Right renal pelvis (tissue), 4 donors: ENCODE results near the gene OR2T33. TPM values are rescaled to one million over a fixed set of nuclear protein-coding genes. Genes with fewer than 3 reads are reported as not detected.
"Not testable (repeated sequence)": the region's sequence is repeated elsewhere in the genome, so short reads cannot be mapped to it uniquely, and the experiment has no call there.

Source experiments
- DNase-seq, 4 donors: peaks; one replicate each; pipeline ENCODE4 v3.0.0-alpha.2; 2013; ENCODE audit warnings: low read depth in 4 of 4, low spot score in 3 of 4, missing footprints in 1 of 4
- polyA plus RNA-seq, 4 donors: library from polyadenylated mRNA; unstranded; fragments of 120-200 nt; gene quantifications; one replicate each; pipeline ENCODE4 v1.2.1, GENCODE V29; 2013; ENCODE audit not compliant: insufficient read length in 4 of 4

The OR2T33 gene, protein sequence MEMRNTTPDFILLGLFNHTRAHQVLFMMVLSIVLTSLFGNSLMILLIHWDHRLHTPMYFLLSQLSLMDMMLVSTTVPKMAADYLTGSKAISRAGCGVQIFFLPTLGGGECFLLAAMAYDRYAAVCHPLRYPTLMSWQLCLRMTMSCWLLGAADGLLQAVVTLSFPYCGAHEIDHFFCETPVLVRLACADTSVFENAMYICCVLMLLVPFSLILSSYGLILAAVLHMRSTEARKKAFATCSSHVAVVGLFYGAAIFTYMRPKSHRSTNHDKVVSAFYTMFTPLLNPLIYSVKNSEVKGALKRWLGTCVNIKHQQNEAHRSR
- polyA plus RNA-seq: not detected

- DNase-seq: no peak
Measured at GRCh38 chr1:248277876-248278275, at the start of gene OR2T33. Gene OR2T33 (minus strand): TSS chr1:248277976. CDS start chr1:248273814, 4,162 bp downstream.

- DNase-seq: no peak
Measured at GRCh38 chr1:248324468-248324867, 46.7 kb upstream of the OR2T33 start, which contains the start of gene OR2M7. Gene OR2M7 (minus strand): TSS chr1:248324568. CDS start chr1:248324568, 0 bp downstream.

DNA sequence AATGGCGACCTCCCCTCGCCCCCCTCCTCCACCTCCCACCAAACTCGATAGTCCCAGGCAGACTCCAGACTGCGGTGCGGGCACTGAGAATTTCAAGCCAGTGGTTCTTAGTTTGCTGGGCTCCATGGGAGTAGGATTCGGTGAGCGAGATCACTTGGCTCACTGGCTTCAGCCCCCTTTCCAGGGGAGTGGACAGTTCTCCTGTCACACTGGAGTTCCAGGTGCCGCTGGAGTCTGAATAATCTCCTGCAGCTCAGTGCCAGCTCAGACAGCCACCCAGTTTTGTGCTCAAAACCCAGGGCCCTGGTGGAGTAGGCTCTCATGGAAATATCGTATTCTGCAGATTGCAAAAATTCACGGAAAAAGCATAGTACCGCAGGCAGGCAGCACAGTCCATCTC lies 39.0 kb upstream of the OR2T33 start:
- no peak for DNase-seq

- not testable (repeated sequence) for DNase-seq
Measured at GRCh38 chr1:248306740-248307139, 29.0 kb upstream of the OR2T33 start.

DNA sequence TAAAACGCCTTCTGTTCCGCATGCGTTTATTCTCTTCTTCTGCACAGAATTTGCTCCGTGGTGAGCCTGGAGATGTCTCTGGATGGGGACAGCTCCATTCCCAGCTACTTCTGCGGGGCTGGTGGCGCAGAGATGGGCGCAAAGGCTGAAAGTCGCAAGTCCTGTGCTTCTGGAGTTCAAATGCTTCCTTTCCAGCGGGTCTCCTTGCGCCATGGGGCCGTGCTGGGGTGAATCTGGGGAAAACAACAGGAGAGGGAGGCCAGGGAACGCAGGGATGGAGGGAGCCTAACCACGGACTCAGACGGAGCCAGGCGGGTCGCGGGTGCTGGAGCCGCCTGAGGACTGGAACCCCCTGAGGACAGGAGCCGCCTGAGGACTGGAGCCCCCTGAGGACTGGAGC lies 28.3 kb upstream of the OR2T33 start:
- DNase-seq: no peak

DNA sequence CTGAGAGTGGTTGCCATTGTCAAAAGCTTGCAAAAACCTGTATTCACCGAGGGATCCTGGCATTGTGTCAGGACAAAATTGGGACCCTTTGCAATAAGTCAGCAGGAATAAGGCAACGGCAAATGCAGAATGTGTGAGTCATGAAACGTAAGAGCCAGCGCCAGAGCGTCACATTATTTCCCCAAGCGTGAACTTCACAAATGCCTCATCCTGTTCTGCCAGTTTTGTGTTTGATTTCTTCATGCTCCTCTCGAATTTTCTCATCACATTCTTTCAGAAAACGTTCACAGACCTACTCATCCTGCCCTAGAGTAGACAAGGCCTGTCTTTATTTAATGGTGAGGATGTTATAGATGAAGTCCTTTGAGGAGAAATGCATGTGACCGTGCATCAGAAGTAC lies 27.9 kb upstream of the OR2T33 start:
- not testable (repeated sequence) for DNase-seq

DNA sequence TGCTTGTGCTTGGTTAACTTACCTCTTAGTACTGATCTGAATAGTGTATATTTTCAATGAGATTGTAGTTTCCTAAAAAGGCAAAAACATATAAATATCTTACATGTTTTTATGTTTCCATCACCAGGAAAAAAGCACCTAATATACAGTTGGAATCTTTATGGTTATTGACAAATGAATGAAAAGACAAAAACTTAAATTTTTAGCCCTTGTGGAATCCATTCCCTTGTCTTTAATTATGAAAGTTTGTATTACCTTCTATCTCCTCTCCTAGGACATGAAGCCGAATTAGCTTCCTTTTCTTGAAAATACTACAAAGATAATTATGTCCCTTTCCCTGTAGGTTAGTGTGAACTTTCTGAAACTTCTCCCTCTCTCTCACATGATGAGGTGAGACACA lies 25.5 kb upstream of the OR2T33 start, which contains the start of gene OR2T12:
OR2T12 (minus strand) TSS at position 101 of the 400 bp plus-strand sequence. CDS start 7,846 bp downstream, outside the sequence.
- no peak for DNase-seq

- DNase-seq: no peak
Measured at GRCh38 chr1:248288391-248288790, 10.6 kb upstream of the OR2T33 start.

GRCh38 chr1:248273225-248273624 lies 4.6 kb downstream of the OR2T33 start:
- DNase-seq: not testable (repeated sequence)

DNA sequence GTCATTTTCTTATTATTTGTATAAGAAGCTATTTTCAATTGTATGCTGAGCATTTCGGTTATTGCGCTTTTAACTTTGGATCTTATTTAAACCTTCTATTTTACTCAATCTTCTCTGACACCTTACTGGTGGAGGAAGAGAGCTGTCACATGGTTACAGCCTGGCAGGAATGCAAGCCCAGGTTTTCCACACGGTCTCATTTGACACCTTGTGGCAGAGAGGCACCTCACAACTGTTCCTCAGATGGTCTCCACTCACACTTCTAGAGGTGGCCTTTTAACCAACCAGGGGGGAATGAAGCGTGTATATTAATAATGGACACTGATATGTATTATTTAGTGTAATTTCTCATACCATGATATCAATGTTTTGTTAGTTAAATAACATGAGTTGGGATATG lies 9.6 kb downstream of the OR2T33 start:
- no peak for DNase-seq

GRCh38 chr1:248259309-248259708 lies 18.5 kb downstream of the OR2T33 start:
- DNase-seq: not testable (repeated sequence)

DNA sequence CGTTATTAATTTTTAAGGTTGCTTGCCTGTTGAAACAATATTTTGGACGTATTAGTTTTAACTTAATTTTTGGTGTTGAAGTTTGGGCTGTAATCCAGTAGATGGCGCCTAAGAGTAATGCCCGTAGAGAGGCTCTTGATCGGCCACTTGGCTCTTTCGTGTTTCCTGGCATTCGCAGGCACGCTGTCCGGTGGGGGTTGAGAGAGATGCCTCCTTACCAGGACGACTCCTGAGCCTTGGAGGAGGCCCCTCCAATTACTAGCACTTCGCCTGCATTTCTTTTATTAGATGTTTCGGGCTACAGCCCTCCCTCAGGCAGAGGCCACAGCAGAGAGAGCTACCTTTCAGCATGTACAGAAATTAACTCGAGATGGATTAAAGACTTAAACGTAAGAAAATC lies 34.6 kb downstream of the OR2T33 start:
- DNase-seq: peak in 2 of 4 donors; percentile 0 to 2

- DNase-seq: no peak
Measured at GRCh38 chr1:248239478-248239877, 38.3 kb downstream of the OR2T33 start.

- no peak for DNase-seq
Measured at GRCh38 chr1:248231117-248231516, 46.7 kb downstream of the OR2T33 start, which contains the start of gene OR2M4. Gene OR2M4 (plus strand): TSS chr1:248231417. CDS start chr1:248238929, 7,512 bp downstream.

GRCh38 chr1:248229360-248229908 lies 48.3 kb downstream of the OR2T33 start:
- DNase-seq: no peak

DNA sequence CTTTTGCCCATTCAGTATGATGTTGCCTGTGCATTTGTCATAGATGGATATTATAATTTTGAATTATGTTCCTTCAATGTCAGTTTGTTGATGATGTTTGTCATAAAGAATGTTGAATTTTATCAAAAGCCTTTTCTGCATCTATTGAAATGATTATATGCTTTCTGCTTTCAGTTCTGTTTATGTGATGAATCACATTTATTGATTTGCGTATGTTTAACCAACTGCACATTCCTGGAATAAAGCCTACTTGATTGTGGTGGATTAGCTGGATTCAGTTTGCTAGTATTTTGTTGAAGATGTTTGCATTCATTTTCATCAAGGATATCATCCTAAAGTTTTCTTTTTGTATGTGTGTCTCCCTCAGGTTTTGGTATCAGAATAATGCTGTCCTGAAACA lies 52.2 kb downstream of the OR2T33 start:
- no peak for DNase-seq

Other genes starting within 250 kb of the OR2T33 start
- under 1 TPM in 3 of 4 donors, not detected in 1; 0.04 to 0.14 (median 0.08) TPM for gene OR2L2, start 247.9 kb downstream of the OR2T33 start, polyA plus RNA-seq
- not detected for gene OR2L3, start 231.1 kb downstream of the OR2T33 start, polyA plus RNA-seq
- under 1 TPM in 2 of 4 donors, not detected in 2; 0.03 to 0.08 TPM for gene OR2L13, start 182.8 kb downstream of the OR2T33 start, polyA plus RNA-seq
- not detected for gene OR2M5, start 132.8 kb downstream of the OR2T33 start, polyA plus RNA-seq
- not detected for gene OR2M2, start 103.2 kb downstream of the OR2T33 start, polyA plus RNA-seq
- gene OR2M3, start 80.7 kb downstream of the OR2T33 start, polyA plus RNA-seq: under 1 TPM; 0.01 to 0.04 (median 0.03) TPM
- gene OR2M4, start 46.6 kb downstream of the OR2T33 start, polyA plus RNA-seq: under 1 TPM in 3 of 4 donors, not detected in 1; 0.03 to 0.04 (median 0.04) TPM
- gene OR2T12, start 25.4 kb upstream of the OR2T33 start, polyA plus RNA-seq: under 1 TPM in 2 of 4 donors, not detected in 2; 0.01 to 0.04 TPM
- gene OR2M7, start 46.6 kb upstream of the OR2T33 start, polyA plus RNA-seq: not detected
- not detected for gene OR14C36, start 70.8 kb upstream of the OR2T33 start, polyA plus RNA-seq
- not detected for gene OR2T4, start 83.7 kb upstream of the OR2T33 start, polyA plus RNA-seq
- under 1 TPM; 0.05 to 0.34 (median 0.10) TPM for gene OR2T6, start 97.8 kb upstream of the OR2T33 start, polyA plus RNA-seq
- gene OR2T1, start 125.1 kb upstream of the OR2T33 start, polyA plus RNA-seq: not detected
- gene OR2T2, start 167.7 kb upstream of the OR2T33 start, polyA plus RNA-seq: under 1 TPM in 1 of 4 donors, not detected in 3; 0.01 TPM
- not detected for gene OR2T3, start 195.4 kb upstream of the OR2T33 start, polyA plus RNA-seq
- under 1 TPM in 1 of 4 donors, not detected in 3; 0.03 TPM for gene OR2T5, start 210.6 kb upstream of the OR2T33 start, polyA plus RNA-seq
- gene OR2G6, start 230.1 kb upstream of the OR2T33 start, polyA plus RNA-seq: under 1 TPM in 2 of 4 donors, not detected in 2; 0.03 TPM